Liver (tissue), 3 donors: ENCODE measurements around the gene USO1.

ENCODE experiments used
- EGR1 ChIP-seq, 2 donors: IDR thresholded peaks; 2 replicates each; pipeline ENCODE4 v1.6.1; 2016 to 2018; ENCODE audit warnings: antibody characterized with exemption in 2 of 2, low read depth in 2 of 2
- FOXA1 ChIP-seq: IDR thresholded peaks from 2 replicates; pipeline ENCODE4 v1.6.1; 2016; ENCODE audit warnings: antibody characterized with exemption
- GABPA ChIP-seq, 2 donors: IDR thresholded peaks in 1 of 2; conservative IDR thresholded peaks in 1 of 2; 2 replicates each; pipeline ENCODE4 v1.6.1; 2016; ENCODE audit warnings: antibody characterized with exemption in 2 of 2, mild to moderate bottlenecking in 1 of 2, moderate library complexity in 1 of 2
- HNF4A ChIP-seq, 2 donors: conservative IDR thresholded peaks; 2 replicates each; pipeline ENCODE4 v1.6.1; 2016; ENCODE audit warnings: antibody characterized with exemption in 2 of 2, mild to moderate bottlenecking in 2 of 2
- HNF4G ChIP-seq: IDR thresholded peaks from 2 replicates; pipeline ENCODE4 v1.6.1; 2016; ENCODE audit warnings: antibody characterized with exemption
- JUND ChIP-seq, 2 donors: IDR thresholded peaks; 2 replicates each; pipeline ENCODE4 v1.6.1; 2016; ENCODE audit warnings: antibody characterized with exemption in 2 of 2
- RAD21 ChIP-seq, 2 donors: IDR thresholded peaks; 2 replicates each; pipeline ENCODE4 v1.6.1; 2016; ENCODE audit warnings: antibody characterized with exemption in 2 of 2, mild to moderate bottlenecking in 2 of 2
- TAF1 ChIP-seq: conservative IDR thresholded peaks from 2 replicates; pipeline ENCODE4 v1.6.1; 2016; ENCODE audit warnings: antibody characterized with exemption, mild to moderate bottlenecking
- YY1 ChIP-seq: IDR thresholded peaks from 2 replicates; pipeline ENCODE4 v1.6.1; 2016; ENCODE audit warnings: antibody characterized with exemption, mild to moderate bottlenecking
- TF ChIP-seq, protein P1 (sequence below): fragments of 150-350 bp; IDR thresholded peaks from 2 replicates; pipeline ENCODE4 v1.5.1; 2017; ENCODE audit warnings: improper control_type of control experiment, low read depth, low read length; ENCODE audit not compliant: missing input control
- TF ChIP-seq, protein P2 (sequence below): IDR thresholded peaks from 2 replicates; pipeline ENCODE4 v1.6.1; 2016; ENCODE audit warnings: antibody characterized with exemption
- TF ChIP-seq, protein P3 (sequence below): IDR thresholded peaks from 2 replicates; pipeline ENCODE4 v1.6.1; 2016; ENCODE audit warnings: antibody characterized with exemption
- TF ChIP-seq, protein P4 (sequence below): IDR thresholded peaks from 2 replicates; pipeline ENCODE4 v1.6.1; 2016; ENCODE audit warnings: antibody characterized with exemption, mild to moderate bottlenecking
- TF ChIP-seq, protein P5 (sequence below): IDR thresholded peaks from 2 replicates; pipeline ENCODE4 v1.6.1; 2016; ENCODE audit warnings: antibody characterized with exemption
- donor health status: healthy.
- donor health status: healthy.

DNA sequence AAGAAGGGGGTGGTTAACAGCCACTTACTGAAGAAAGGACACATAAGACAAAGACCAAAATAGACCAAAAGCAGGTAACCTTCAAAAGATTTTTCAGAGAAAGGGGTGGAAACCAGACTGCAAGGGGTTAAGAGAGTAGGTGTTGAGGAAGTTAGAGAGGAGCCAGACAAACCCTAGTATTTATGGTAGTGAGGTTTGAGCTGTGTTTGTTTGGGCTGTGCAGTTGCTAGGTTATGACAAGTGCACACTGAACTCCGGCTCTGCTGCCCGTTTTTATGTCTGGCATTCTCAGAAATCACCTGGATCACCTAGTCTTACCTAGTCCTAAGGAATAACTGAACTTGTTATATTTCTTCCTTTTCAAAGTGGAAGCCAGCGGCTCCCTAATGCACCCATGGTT is 28.3 kb upstream of the USO1 start:
- TF ChIP-seq, protein P1, sequence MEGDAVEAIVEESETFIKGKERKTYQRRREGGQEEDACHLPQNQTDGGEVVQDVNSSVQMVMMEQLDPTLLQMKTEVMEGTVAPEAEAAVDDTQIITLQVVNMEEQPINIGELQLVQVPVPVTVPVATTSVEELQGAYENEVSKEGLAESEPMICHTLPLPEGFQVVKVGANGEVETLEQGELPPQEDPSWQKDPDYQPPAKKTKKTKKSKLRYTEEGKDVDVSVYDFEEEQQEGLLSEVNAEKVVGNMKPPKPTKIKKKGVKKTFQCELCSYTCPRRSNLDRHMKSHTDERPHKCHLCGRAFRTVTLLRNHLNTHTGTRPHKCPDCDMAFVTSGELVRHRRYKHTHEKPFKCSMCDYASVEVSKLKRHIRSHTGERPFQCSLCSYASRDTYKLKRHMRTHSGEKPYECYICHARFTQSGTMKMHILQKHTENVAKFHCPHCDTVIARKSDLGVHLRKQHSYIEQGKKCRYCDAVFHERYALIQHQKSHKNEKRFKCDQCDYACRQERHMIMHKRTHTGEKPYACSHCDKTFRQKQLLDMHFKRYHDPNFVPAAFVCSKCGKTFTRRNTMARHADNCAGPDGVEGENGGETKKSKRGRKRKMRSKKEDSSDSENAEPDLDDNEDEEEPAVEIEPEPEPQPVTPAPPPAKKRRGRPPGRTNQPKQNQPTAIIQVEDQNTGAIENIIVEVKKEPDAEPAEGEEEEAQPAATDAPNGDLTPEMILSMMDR: no peak
- TF ChIP-seq YY1: no peak
- TF ChIP-seq, protein P2, sequence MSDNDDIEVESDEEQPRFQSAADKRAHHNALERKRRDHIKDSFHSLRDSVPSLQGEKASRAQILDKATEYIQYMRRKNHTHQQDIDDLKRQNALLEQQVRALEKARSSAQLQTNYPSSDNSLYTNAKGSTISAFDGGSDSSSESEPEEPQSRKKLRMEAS: no peak
- TF ChIP-seq GABPA (IDR thresholded peaks at IDR 0.05 in 1 of 2, conservative IDR thresholded peaks at IDR 0.05 in 1 of 2): no peak
- no peak for TF ChIP-seq RAD21 (IDR thresholded peaks at IDR 0.05)
- TF ChIP-seq, protein P3, sequence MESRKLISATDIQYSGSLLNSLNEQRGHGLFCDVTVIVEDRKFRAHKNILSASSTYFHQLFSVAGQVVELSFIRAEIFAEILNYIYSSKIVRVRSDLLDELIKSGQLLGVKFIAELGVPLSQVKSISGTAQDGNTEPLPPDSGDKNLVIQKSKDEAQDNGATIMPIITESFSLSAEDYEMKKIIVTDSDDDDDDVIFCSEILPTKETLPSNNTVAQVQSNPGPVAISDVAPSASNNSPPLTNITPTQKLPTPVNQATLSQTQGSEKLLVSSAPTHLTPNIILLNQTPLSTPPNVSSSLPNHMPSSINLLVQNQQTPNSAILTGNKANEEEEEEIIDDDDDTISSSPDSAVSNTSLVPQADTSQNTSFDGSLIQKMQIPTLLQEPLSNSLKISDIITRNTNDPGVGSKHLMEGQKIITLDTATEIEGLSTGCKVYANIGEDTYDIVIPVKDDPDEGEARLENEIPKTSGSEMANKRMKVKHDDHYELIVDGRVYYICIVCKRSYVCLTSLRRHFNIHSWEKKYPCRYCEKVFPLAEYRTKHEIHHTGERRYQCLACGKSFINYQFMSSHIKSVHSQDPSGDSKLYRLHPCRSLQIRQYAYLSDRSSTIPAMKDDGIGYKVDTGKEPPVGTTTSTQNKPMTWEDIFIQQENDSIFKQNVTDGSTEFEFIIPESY: no peak
- TF ChIP-seq, protein P4, sequence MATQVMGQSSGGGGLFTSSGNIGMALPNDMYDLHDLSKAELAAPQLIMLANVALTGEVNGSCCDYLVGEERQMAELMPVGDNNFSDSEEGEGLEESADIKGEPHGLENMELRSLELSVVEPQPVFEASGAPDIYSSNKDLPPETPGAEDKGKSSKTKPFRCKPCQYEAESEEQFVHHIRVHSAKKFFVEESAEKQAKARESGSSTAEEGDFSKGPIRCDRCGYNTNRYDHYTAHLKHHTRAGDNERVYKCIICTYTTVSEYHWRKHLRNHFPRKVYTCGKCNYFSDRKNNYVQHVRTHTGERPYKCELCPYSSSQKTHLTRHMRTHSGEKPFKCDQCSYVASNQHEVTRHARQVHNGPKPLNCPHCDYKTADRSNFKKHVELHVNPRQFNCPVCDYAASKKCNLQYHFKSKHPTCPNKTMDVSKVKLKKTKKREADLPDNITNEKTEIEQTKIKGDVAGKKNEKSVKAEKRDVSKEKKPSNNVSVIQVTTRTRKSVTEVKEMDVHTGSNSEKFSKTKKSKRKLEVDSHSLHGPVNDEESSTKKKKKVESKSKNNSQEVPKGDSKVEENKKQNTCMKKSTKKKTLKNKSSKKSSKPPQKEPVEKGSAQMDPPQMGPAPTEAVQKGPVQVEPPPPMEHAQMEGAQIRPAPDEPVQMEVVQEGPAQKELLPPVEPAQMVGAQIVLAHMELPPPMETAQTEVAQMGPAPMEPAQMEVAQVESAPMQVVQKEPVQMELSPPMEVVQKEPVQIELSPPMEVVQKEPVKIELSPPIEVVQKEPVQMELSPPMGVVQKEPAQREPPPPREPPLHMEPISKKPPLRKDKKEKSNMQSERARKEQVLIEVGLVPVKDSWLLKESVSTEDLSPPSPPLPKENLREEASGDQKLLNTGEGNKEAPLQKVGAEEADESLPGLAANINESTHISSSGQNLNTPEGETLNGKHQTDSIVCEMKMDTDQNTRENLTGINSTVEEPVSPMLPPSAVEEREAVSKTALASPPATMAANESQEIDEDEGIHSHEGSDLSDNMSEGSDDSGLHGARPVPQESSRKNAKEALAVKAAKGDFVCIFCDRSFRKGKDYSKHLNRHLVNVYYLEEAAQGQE: no peak
- TF ChIP-seq TAF1: no peak
- TF ChIP-seq EGR1 (IDR thresholded peaks at IDR 0.05; ENCODE audit: low read depth in 2 of 2): no peak
- no peak for TF ChIP-seq HNF4G
- TF ChIP-seq FOXA1: no peak
- TF ChIP-seq, protein P5, sequence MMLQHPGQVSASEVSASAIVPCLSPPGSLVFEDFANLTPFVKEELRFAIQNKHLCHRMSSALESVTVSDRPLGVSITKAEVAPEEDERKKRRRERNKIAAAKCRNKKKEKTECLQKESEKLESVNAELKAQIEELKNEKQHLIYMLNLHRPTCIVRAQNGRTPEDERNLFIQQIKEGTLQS: no peak
- TF ChIP-seq JUND (IDR thresholded peaks at IDR 0.05): no peak
- no peak for TF ChIP-seq HNF4A (conservative IDR thresholded peaks at IDR 0.05)
